Measurements from ENCODE around the gene TRMT13.
"Not testable (repeated sequence)": the region's sequence is repeated elsewhere in the genome, so short reads cannot be mapped to it uniquely, and the experiment has no call there.

TRMT13 gene

GRCh38 chr1:100164216-100164615 is 31.3 kb downstream of the TRMT13 start:
- no peak for DNase-seq (ENCODE audit: low read depth)

DNA sequence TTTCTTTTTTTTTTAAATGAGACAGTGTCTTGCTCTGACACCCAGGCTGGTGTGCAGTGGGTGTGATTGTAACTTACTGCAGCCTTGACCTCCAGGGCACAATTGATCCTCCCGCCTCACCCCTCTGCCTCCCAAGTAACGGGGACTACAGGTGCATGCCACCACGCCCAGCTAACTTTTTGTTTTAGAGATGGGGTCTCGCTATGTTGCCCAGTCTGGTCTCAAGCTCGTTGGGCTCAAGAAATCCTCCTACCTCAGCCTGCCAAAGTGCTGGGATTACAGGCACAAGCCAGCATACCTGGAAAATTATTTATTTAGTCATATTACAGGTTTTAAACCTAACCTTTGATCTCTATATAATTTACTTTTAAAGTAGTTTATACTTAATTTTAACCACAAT is 31.7 kb downstream of the TRMT13 start:
- no peak for DNase-seq (ENCODE audit: low read depth)

DNA sequence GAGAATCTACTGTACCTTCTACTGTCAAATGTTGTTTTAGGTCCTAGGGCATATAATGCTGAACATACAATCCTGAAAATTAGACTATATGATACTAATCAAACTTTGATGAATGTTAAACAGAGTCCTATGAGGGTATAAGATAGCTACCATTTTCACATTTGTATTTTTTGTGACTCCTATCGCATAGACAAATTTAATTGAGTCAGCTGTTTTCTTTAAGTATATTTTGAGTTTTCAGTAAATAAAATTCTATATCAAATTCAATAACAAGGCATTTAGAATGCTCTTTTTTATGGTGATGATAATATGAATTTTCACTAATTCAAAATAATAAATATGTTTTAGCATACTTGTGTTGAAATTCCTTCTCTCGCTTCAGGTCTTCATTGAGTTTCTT is 35.1 kb downstream of the TRMT13 start:
- DNase-seq (ENCODE audit: low read depth) = no peak

GRCh38 chr1:100177295-100178041 is 44.5 kb downstream of the TRMT13 start:
- DNase-seq (ENCODE audit: low read depth) = no peak

GRCh38 chr1:100178091-100178490 is 45.1 kb downstream of the TRMT13 start, which contains the start of gene LRRC39:
TSS of gene LRRC39 (minus strand) at chr1:100178256. CDS start at chr1:100168516, 9,740 bp downstream.
- no peak for DNase-seq (ENCODE audit: low read depth)

DNA sequence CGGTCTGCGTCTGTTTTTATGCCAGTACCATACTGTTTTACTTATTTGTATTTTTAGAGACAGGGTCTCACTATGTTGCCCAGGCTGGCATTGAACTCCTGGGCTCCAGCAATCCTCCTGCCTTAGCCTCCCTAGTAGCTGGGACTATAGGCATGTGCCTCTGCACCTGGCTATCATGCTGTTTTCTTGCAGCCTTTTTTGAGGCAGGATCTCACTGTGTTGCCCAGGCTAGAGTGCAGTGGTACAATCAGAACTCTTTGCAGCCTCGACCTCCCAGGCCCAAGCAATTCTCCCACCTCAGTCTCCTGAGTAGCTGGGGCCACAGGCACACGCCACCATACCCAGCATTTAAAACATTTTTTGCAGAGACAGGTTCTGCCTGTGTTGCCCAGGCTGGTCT is 50.4 kb downstream of the TRMT13 start:
- no peak for DNase-seq (ENCODE audit: low read depth)

DNA sequence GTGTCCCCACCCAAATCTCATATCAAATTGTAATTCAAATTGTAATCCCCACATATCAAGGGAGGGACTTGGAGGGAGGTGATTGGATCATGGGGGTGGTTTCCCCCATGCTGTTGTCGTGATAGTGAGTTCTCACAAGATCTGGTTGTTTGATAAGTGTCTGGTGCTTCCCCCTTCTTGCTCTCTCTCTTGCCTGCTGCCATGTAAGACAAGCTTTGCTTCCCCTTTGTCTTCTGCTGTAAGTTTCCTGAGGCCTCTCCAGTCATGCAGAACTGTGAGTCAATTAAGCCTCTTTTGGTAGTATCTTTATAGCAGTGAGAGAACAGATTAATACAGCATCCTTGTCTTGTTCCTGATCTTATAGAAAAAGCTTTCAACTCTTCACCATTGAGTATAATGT is 51.6 kb downstream of the TRMT13 start:
- no peak for DNase-seq (ENCODE audit: low read depth)

- no peak for DNase-seq (ENCODE audit: low read depth)
Observed at GRCh38 chr1:100187912-100188311, 54.9 kb downstream of the TRMT13 start.

DNA sequence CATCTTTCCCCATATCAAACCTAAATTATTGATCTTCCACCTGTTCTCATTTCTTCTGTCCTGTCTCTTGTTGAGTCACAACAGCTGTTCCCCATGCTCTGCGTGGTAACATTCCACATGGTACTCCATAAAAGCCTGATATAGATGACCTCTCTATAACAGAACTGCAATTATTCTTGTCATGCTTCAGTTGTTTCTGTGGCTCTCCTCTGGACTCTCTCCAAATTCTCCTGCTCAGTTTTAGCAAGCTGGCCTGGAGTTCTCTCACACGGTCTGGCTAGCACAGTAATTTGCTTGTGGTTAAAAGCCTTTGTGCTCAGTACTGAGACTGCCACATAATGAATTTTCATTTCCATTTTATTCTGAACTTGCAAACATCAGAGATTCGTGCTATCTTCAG is 55.7 kb downstream of the TRMT13 start:
- no peak for DNase-seq (ENCODE audit: low read depth)

GRCh38 chr1:100198596-100198995 is 65.6 kb downstream of the TRMT13 start:
- DNase-seq (ENCODE audit: low read depth) = no peak

DNA sequence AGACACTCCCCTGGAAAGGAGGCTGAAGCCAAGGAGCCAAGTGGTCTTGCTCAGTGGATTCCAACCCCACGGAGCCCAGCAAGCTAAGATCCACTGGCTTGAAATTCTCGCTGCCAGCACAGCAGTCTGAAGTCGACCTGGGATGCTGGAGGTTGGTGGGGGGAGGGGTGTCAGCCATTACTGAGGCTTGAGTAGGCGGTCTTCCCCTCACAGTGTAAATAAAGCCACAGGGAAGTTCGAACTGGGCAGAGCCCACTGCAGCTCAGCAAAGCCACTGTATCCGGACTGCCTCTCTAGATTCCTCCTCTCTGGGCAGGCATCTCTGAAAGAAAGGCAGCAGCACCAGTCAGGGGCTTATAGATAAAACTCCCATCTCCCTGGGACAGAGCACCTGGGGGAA is 67.1 kb downstream of the TRMT13 start:
- DNase-seq (ENCODE audit: low read depth) = not testable (repeated sequence)
